ENCODE results near the gene TNFRSF14. TPM values are rescaled to one million over a fixed set of nuclear protein-coding genes. Genes with fewer than 3 reads are reported as not detected.

TNFRSF14 gene
- total RNA-seq, 1 donor from 2014 or later: 14.7 TPM

DNA sequence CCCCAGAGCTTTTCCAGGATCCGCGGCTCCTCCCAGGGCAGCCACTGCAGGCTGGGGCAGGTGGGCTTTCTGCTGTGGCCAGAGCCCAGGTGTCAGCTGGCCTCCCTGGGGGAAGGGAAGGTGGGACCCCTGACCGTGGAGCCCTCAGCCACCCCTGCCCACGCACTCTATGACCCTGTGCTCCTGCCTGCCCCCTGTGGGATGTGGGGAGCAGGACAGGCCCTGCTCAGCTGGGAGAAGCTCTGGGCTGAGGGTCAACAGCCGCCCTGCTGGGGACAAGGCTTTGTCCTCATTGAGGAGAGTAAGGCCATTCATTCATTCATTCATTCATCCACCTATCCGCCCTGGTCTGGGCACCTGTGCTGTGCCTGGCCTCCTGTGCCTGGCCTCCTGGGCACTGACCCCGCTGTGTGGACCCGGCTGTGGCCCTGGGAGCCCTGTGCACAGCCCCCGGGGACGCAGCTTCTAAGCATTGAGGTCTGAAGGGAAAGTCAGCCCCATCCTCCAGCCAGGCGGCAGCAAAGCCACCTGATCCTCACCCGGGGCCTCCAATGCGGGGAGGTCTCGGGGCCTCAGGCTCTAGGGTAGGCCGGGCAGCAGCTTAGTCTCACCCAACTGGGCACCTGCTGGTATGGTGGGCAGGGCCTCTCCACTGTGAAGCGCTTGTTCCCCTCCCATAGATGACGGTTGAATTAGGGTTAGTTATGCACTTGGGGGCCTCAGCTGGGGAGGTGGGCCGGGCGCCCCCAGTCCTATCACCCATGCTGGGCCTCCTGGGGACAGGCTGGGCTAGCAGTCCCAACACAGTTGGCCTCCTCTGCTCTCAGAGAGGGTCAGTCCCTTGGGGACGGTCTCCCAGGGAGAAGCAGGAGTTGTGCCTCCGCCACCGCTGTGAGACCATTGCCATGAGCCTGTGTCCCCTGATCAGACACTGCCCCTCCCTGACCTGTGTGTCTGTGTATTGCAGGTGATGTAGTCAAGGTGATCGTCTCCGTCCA, 6.0 kb downstream of the TNFRSF14 start:
- Histone ChIP-seq H3K4me3 (ENCODE audit: low read depth, low read length) (no peak overlapping the region), H3K27me3 (ENCODE audit: control insufficient read depth, insufficient read depth, low read length) (peaks cover 6% of the 10 kb centered on the region), H3K36me3 (ENCODE audit: control insufficient read depth, insufficient read depth, low read length) (no peaks in the 10 kb centered on the region)
- peak; percentile 25 for TF ChIP-seq CTCF (IDR thresholded peaks at IDR 0.05; ENCODE audit: insufficient read depth, low read length, poor library complexity, severe bottlenecking)
- no peak for DNase-seq (ENCODE audit: low read depth)

DNA sequence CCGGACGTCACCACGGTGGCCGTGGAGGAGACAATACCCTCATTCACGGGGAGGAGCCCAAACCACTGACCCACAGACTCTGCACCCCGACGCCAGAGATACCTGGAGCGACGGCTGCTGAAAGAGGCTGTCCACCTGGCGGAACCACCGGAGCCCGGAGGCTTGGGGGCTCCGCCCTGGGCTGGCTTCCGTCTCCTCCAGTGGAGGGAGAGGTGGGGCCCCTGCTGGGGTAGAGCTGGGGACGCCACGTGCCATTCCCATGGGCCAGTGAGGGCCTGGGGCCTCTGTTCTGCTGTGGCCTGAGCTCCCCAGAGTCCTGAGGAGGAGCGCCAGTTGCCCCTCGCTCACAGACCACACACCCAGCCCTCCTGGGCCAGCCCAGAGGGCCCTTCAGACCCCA, 7.0 kb downstream of the TNFRSF14 start:
- peaks cover 6% of the 10 kb centered on the region for H3K27me3 ChIP-seq (ENCODE audit: control insufficient read depth, insufficient read depth, low read length)
- H3K4me3 ChIP-seq (ENCODE audit: low read depth, low read length): no peak overlapping the region
- no peak for DNase-seq (ENCODE audit: low read depth)
- no peak for TF ChIP-seq CTCF (IDR thresholded peaks at IDR 0.05; ENCODE audit: insufficient read depth, low read length, poor library complexity, severe bottlenecking)
- H3K36me3 ChIP-seq (ENCODE audit: control insufficient read depth, insufficient read depth, low read length): no peaks in the 10 kb centered on the region

- H3K36me3 ChIP-seq (ENCODE audit: control insufficient read depth, insufficient read depth, low read length): no peaks in the 10 kb centered on the region
- no peak for DNase-seq (ENCODE audit: low read depth)
- TF ChIP-seq CTCF (IDR thresholded peaks at IDR 0.05; ENCODE audit: insufficient read depth, low read length, poor library complexity, severe bottlenecking): no peak
Measured at GRCh38 chr1:2564006-2564814, 8.0 kb downstream of the TNFRSF14 start.

DNA sequence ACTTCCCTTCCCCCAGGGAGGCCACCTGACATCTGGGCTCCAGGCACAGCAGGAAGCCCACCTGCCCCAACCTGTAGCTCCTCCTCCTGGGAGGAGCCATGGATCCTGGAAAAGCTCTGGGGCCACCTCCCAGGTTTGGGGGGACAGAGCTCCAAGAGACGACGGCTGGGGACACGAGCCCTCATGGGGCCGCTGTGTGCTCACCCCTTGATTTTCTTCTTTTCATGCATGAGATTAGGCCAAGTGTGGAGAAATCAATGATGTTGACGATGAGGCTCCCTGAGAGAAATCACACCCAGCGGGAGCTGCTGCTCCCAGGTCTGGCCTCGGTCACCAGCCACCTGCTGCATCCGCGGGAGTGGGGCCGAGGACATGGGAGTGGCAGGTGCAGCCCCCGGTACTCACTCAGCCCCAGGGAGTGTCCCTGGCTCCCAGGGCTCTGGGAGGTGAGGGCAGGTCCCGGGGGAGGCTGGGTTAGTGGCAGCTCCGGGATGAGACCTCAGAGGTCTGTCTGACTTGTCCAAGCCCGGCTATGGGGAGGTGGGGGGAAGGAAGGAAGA, 8.7 kb downstream of the TNFRSF14 start:
- no peak for TF ChIP-seq CTCF (IDR thresholded peaks at IDR 0.05; ENCODE audit: insufficient read depth, low read length, poor library complexity, severe bottlenecking)
- Histone ChIP-seq H3K27me3 (ENCODE audit: control insufficient read depth, insufficient read depth, low read length) (peaks cover 12% of the 10 kb centered on the region), H3K4me3 (ENCODE audit: low read depth, low read length) (no peak overlapping the region), H3K36me3 (ENCODE audit: control insufficient read depth, insufficient read depth, low read length) (no peaks in the 10 kb centered on the region)
- DNase-seq (ENCODE audit: low read depth): no peak

More at GRCh38 chr1:2564006-2564814, 8.0 kb downstream of the TNFRSF14 start:
- Histone ChIP-seq H3K27me3 (ENCODE audit: control insufficient read depth, insufficient read depth, low read length) (peaks cover 10% of the 10 kb centered on the region), H3K4me3 (ENCODE audit: low read depth, low read length) (no peak overlapping the region)

- no peak for DNase-seq (ENCODE audit: low read depth)
- no peaks in the 10 kb centered on the region for H3K36me3 ChIP-seq (ENCODE audit: control insufficient read depth, insufficient read depth, low read length)
- H3K27me3 ChIP-seq (ENCODE audit: control insufficient read depth, insufficient read depth, low read length): peaks cover 12% of the 10 kb centered on the region
- no peak for TF ChIP-seq CTCF (IDR thresholded peaks at IDR 0.05; ENCODE audit: insufficient read depth, low read length, poor library complexity, severe bottlenecking)
- no peak overlapping the region for H3K4me3 ChIP-seq (ENCODE audit: low read depth, low read length)
Measured at GRCh38 chr1:2566101-2567045, 10.2 kb downstream of the TNFRSF14 start.

Data from kidney epithelial cell (primary cell).